IMR-90 (cell line): Measurements from ENCODE around the gene TGM1. TPM values are rescaled to one million over a fixed set of nuclear protein-coding genes. Genes with fewer than 3 reads are reported as not detected.

Source experiments
- ATAC-seq: fragments of 200-7000 bp; cut with Tn5 transposase; 2 replicates; pipeline ENCODE4 v1.9.1; 2020; ENCODE audit warnings: low read depth, mild to moderate bottlenecking, moderate library complexity
- BruUV-seq: library from RNA; stranded (reverse); fragments of 400-500 nt; replicated peaks from 2 replicates; lab custom pipeline; 2021; lab: Mats Ljungman, UMichigan
- CTCF ChIA-PET: fragments of 300-600 bp; formaldehyde crosslinking; extraction: SDS; loops from one replicate; lab custom pipeline; 2021; ENCODE audit warnings: antibody characterized with exemption; lab: Yijun Ruan, JAX
- POLR2A ChIA-PET: fragments of 300-600 bp; sonication (Branson Sonifier 250); formaldehyde crosslinking; loops from one replicate; lab custom pipeline; 2022; ENCODE audit warnings: antibody characterized with exemption; ENCODE audit not compliant: unreplicated experiment; lab: Charles Lee
- DNase-seq: peaks from one replicate; pipeline ENCODE4 v3.0.0; 2013
- H2AFZ ChIP-seq: replicated peaks from 2 replicates; pipeline ENCODE3; 2013; ENCODE audit warnings: low read length, mild to moderate bottlenecking; ENCODE audit not compliant: poor library complexity
- H2AK5ac ChIP-seq: 2 replicates; pipeline ENCODE4 v1.6.1; 2013; ENCODE audit warnings: low read depth, low read length, inconsistent platforms
- H2AK9ac ChIP-seq: replicated peaks from 2 replicates; pipeline ENCODE3; 2013; ENCODE audit warnings: mild to moderate bottlenecking, low read depth, low read length, moderate library complexity; ENCODE audit not compliant: poor library complexity
- H2BK120ac ChIP-seq: 2 replicates; pipeline ENCODE4 v1.6.1; 2013; ENCODE audit warnings: low read depth, low read length, inconsistent platforms
- H2BK15ac ChIP-seq: 3 replicates; pipeline ENCODE4 v1.6.1; 2013; ENCODE audit warnings: low read depth, low read length, inconsistent platforms
- H2BK20ac ChIP-seq: 2 replicates; pipeline ENCODE4 v1.6.1; 2013; ENCODE audit warnings: low read depth, mild to moderate bottlenecking, inconsistent platforms, low read length, moderate library complexity
- H2BK5ac ChIP-seq: 2 replicates; pipeline ENCODE4 v1.6.1; 2013; ENCODE audit warnings: mild to moderate bottlenecking, low read depth, low read length, inconsistent platforms; ENCODE audit not compliant: poor library complexity, severe bottlenecking
- H3K14ac ChIP-seq: replicated peaks from 2 replicates; pipeline ENCODE4 v1.6.1; 2013; ENCODE audit warnings: low read depth, low read length, inconsistent platforms
- H3K18ac ChIP-seq: 2 replicates; pipeline ENCODE4 v1.6.1; 2013; ENCODE audit warnings: low read depth, low read length, control low read depth
- H3K23ac ChIP-seq: 2 replicates; pipeline ENCODE4 v1.6.1; 2013; ENCODE audit warnings: low read depth, low read length, inconsistent platforms
- H3K27ac ChIP-seq: 2 replicates; pipeline ENCODE4 v1.5.1; 2013; ENCODE audit warnings: mild to moderate bottlenecking, control low read depth, low read length; ENCODE audit not compliant: insufficient read depth
- H3K27me3 ChIP-seq: 2 replicates; pipeline ENCODE4 v1.6.1; 2013; ENCODE audit warnings: low read length; ENCODE audit not compliant: control insufficient read depth, insufficient read depth
- H3K36me3 ChIP-seq: 2 replicates; pipeline ENCODE4 v1.6.1; 2013; ENCODE audit warnings: low read length, mixed read lengths; ENCODE audit not compliant: control insufficient read depth, insufficient read depth
- H3K4ac ChIP-seq: 2 replicates; pipeline ENCODE4 v1.6.1; 2013; ENCODE audit warnings: low read depth, low read length, inconsistent platforms
- H3K4me1 ChIP-seq: 2 replicates; pipeline ENCODE4 v1.6.1; 2013; ENCODE audit warnings: low read length, mixed read lengths; ENCODE audit not compliant: control insufficient read depth, insufficient read depth
- H3K4me2 ChIP-seq: 2 replicates; pipeline ENCODE4 v1.6.1; 2013; ENCODE audit warnings: low read depth, mild to moderate bottlenecking, control low read depth, low read length, moderate library complexity
- H3K4me3 ChIP-seq: 2 replicates; pipeline ENCODE4 v1.5.1; 2013; ENCODE audit warnings: low read depth, mild to moderate bottlenecking, control low read depth, low read length, moderate library complexity; ENCODE audit not compliant: insufficient read depth
- H3K56ac ChIP-seq: 2 replicates; pipeline ENCODE4 v1.6.1; 2013; ENCODE audit warnings: low read length, inconsistent platforms; ENCODE audit not compliant: insufficient read depth; ENCODE audit errors: extremely low read depth
- H3K79me1 ChIP-seq, 2 experiments: 2 replicates each; pipeline ENCODE4 v1.6.1; 2013; ENCODE audit warnings: low read length in 2 of 2, inconsistent platforms in 1 of 2, low read depth in 1 of 2
- H3K9ac ChIP-seq: 2 replicates; pipeline ENCODE4 v1.6.1; 2013; ENCODE audit warnings: low read depth, low read length, control low read depth
- H3K9me1 ChIP-seq: 2 replicates; pipeline ENCODE4 v1.6.1; 2013; ENCODE audit warnings: low read length, inconsistent platforms; ENCODE audit not compliant: insufficient read depth
- H3K9me3 ChIP-seq: 2 replicates; pipeline ENCODE4 v1.6.1; 2013; ENCODE audit warnings: low read length; ENCODE audit not compliant: control insufficient read depth, insufficient read depth
- H4K20me1 ChIP-seq: 2 replicates; pipeline ENCODE4 v1.6.1; 2013; ENCODE audit warnings: low read length, inconsistent platforms; ENCODE audit not compliant: insufficient read depth
- H4K5ac ChIP-seq: 2 replicates; pipeline ENCODE4 v1.6.1; 2013; ENCODE audit warnings: mild to moderate bottlenecking, low read depth, low read length, control low read depth
- H4K8ac ChIP-seq, 2 experiments: 2 replicates each; pipeline ENCODE4 v1.6.1; 2013; ENCODE audit warnings: low read depth in 2 of 2, low read length in 2 of 2, control low read depth in 1 of 2, inconsistent platforms in 1 of 2
- H4K91ac ChIP-seq: 2 replicates; pipeline ENCODE4 v1.6.1; 2013; ENCODE audit warnings: low read depth, low read length, inconsistent platforms; ENCODE audit not compliant: insufficient read depth
- BHLHE40 ChIP-seq: fragments of 150-350 bp; IDR thresholded peaks from 2 replicates; pipeline ENCODE4 v1.6.1; 2016; ENCODE audit warnings: mild to moderate bottlenecking, low read depth, low read length
- CEBPB ChIP-seq: IDR thresholded peaks from 2 replicates; pipeline ENCODE4 v1.6.1; 2012; ENCODE audit warnings: low read depth, low read length, improper control_type of control experiment
- CHD1 ChIP-seq: IDR thresholded peaks from 2 replicates; pipeline ENCODE4 v1.6.1; 2012; ENCODE audit warnings: low read depth, low read length, improper control_type of control experiment
- CTCF ChIP-seq: conservative IDR thresholded peaks from 2 replicates; pipeline ENCODE4 v1.5.1; 2012; ENCODE audit warnings: mild to moderate bottlenecking, low read depth, low read length, improper control_type of control experiment
- ELK1 ChIP-seq: fragments of 150-350 bp; IDR thresholded peaks from 2 replicates; pipeline ENCODE4 v1.6.1; 2016; ENCODE audit warnings: low read depth, mild to moderate bottlenecking, low read length, moderate library complexity, borderline replicate concordance
- FOS ChIP-seq: fragments of 150-350 bp; IDR thresholded peaks from 2 replicates; pipeline ENCODE4 v1.6.1; 2016; ENCODE audit warnings: low read depth, low read length
- MAFK ChIP-seq: IDR thresholded peaks from 2 replicates; pipeline ENCODE4 v1.6.1; 2012; ENCODE audit warnings: low read depth, low read length, improper control_type of control experiment
- NFE2L2 ChIP-seq: fragments of 150-350 bp; IDR thresholded peaks from 2 replicates; pipeline ENCODE4 v1.6.1; 2016; ENCODE audit warnings: low read depth, mild to moderate bottlenecking, low read length
- POLR2A ChIP-seq: IDR thresholded peaks from 2 replicates; pipeline ENCODE4 v1.6.1; 2012; ENCODE audit warnings: mild to moderate bottlenecking, low read depth, low read length
- RAD21 ChIP-seq: IDR thresholded peaks from 2 replicates; pipeline ENCODE4 v1.6.1; 2012; ENCODE audit warnings: low read length, improper control_type of control experiment
- RCOR1 ChIP-seq: IDR thresholded peaks from 2 replicates; pipeline ENCODE4 v1.6.1; 2012; ENCODE audit warnings: mild to moderate bottlenecking, low read length, improper control_type of control experiment; ENCODE audit not compliant: insufficient replicate concordance
- RFX5 ChIP-seq: IDR thresholded peaks from 2 replicates; pipeline ENCODE4 v1.8.0; 2012; ENCODE audit warnings: low read depth, mild to moderate bottlenecking, low read length, moderate library complexity
- SMC3 ChIP-seq: fragments of 150-350 bp; IDR thresholded peaks from 2 replicates; pipeline ENCODE4 v1.6.1; 2016; ENCODE audit warnings: low read depth, mild to moderate bottlenecking, antibody characterized with exemption, low read length, moderate library complexity
- USF2 ChIP-seq: fragments of 150-350 bp; IDR thresholded peaks from 2 replicates; pipeline ENCODE4 v1.6.1; 2017; ENCODE audit warnings: mild to moderate bottlenecking, antibody characterized with exemption, low read length, low read depth
- WGBS, 2 experiments: methylation state at CpG; one replicate each; pipeline versions ENCODE4 v1.1.5 to v1.1.7; 2013; ENCODE audit warnings: missing lambda C conversion rate in 2 of 2; ENCODE audit not compliant: insufficient read length in 1 of 2; ENCODE audit errors: extremely low coverage in 2 of 2; 5-methylcytosine and 5-hydroxymethylcytosine counted together
- dilution Hi-C: fragments of 300-500 bp; cut with HindIII; formaldehyde crosslinking; loops from one replicate; pipeline ENCODE4 v1.14.3; 2018; ENCODE audit warnings: low sequenced_read_pairs; ENCODE audit not compliant: unreplicated experiment
- in situ Hi-C: fragments of 300-500 bp; cut with MboI; formaldehyde crosslinking; loops from 3 replicates; pipeline ENCODE4 v1.14.3; 2019; ENCODE audit warnings: low sequenced_read_pairs, inconsistent platforms, mixed read lengths
- intact Hi-C: fragments of 100-400 bp; cut with micrococcal nuclease; formaldehyde crosslinking; loops from 2 replicates; pipeline ENCODE4 v1.10.0; 2022
- polyA plus RNA-seq, 3 experiments: library from polyadenylated mRNA; depleted of rRNA; stranded (reverse); fragments of >200 nt; gene quantifications; 2 replicates each; pipeline ENCODE4 v1.2.3, GENCODE V29; 2012; ENCODE audit warnings: low replicate concordance in 1 of 3
- total RNA-seq: library from RNA; depleted of rRNA; stranded (reverse); fragments of >200 nt; gene quantifications from 2 replicates; pipeline ENCODE4 v1.2.3, GENCODE V29; 2012

TGM1 gene
- total and polyA plus RNA-seq, 2 of the 4 experiments (the other 2 are of a cell fraction): 0.72 to 3.3 TPM

- Histone ChIP-seq H3K14ac (no peak overlapping the region), H3K9me3 (no peaks in the 10 kb centered on the region), H2AK9ac (no peak overlapping the region), H2BK120ac (no peak overlapping the region), H3K9me1 (peaks cover 30% of the 10 kb centered on the region), H3K56ac (no peak overlapping the region), H3K18ac (no peak overlapping the region), H3K27me3 (no peaks in the 10 kb centered on the region), H2BK20ac (no peak overlapping the region), H3K79me1 (peaks cover 65 to 90% of the 10 kb centered on the region in 2 experiments), H3K9ac (no peak overlapping the region), H3K27ac (no peak overlapping the region), H3K4me1 (peaks cover 15% of the 10 kb centered on the region), H3K4ac (no peak overlapping the region), H4K20me1 (peaks cover 4% of the 10 kb centered on the region), H4K8ac (no peak overlapping the region), H2AFZ (no peak overlapping the region), H3K4me3 (no peak overlapping the region), H3K36me3 (peaks cover 44% of the 10 kb centered on the region), H4K91ac (no peak overlapping the region), H2AK5ac (no peak overlapping the region), H2BK15ac (no peak overlapping the region), H3K23ac (no peak overlapping the region), H2BK5ac (no peak overlapping the region), H4K5ac (no peak overlapping the region), H3K4me2 (no peak overlapping the region)
- WGBS, 2 experiments: 90% methylated on average over 2 of the region's 6 CpGs; no CpG with 5 or more reads in 1 of the 2 experiments
- ATAC-seq: no peak
- BruUV-seq: no TSS peak
- dilution Hi-C loops (no loop called here), intact Hi-C loops (no loop called here), in situ Hi-C loops (loop anchor here (10.0 kb wide), 1 partner anchor 198 kb away; no protein-coding TSS in a partner anchor)
- ChIA-PET CTCF (interaction anchor here (0.6 to 0.7 kb wide), 2 partner anchors 59 to 71 kb away, joined by 3 read pairs; partner anchors contain the start of gene CIDEB), POLR2A (no interaction called here)
- TF ChIP-seq RFX5 (no peak), RCOR1 (no peak), POLR2A (no peak), SMC3 (no peak), MAFK (no peak), BHLHE40 (no peak), CEBPB (no peak), FOS (no peak), RAD21 (no peak), USF2 (no peak), ELK1 (no peak), CHD1 (no peak), CTCF (no peak), NFE2L2 (no peak)
- DNase-seq: no peak
Measured at GRCh38 chr14:24236689-24237462, 26.1 kb downstream of the TGM1 start.
